ENCODE data around the gene PHTF2. TPM values are rescaled to one million over a fixed set of nuclear protein-coding genes. Genes with fewer than 3 reads are reported as not detected.
"Not testable (repeated sequence)": the region's sequence is repeated elsewhere in the genome, so short reads cannot be mapped to it uniquely, and the experiment has no call there.

PHTF2 gene
- total and polyA plus RNA-seq, 9 donors: 7.0 to 22.2 (median 12.7) TPM

- TF ChIP-seq POLR2A (IDR thresholded peaks at IDR 0.05) (no peak), CTCF (IDR thresholded peaks at IDR 0.05) (no peak), EP300 (IDR thresholded peaks at IDR 0.05) (no peak)
- Histone ChIP-seq H3K4me3 (no peak overlapping the region), H3K9me3 (no peaks in the 10 kb centered on the region), H3K4me1 (ENCODE audit: insufficient read depth) (no peaks in the 10 kb centered on the region), H3K27me3 (no peaks in the 10 kb centered on the region), H3K36me3 (no peaks in the 10 kb centered on the region), H3K27ac (no peak overlapping the region)
- DNase-seq: no peak
- 95 to 98% (median 96%) methylated on average over 3 of the region's 3 CpGs for whole genome bisulfite sequencing, 3 donors
- intact Hi-C loops (cut with DNase I): no loop called here
Observed at GRCh38 chr7:77993838-77994237, 195.3 kb downstream of the PHTF2 start.

- no peaks in the 10 kb centered on the region for H3K9me3 ChIP-seq
- H3K27me3 ChIP-seq: no peaks in the 10 kb centered on the region
- no peaks in the 10 kb centered on the region for H3K4me1 ChIP-seq (ENCODE audit: insufficient read depth)
- TF ChIP-seq POLR2A (IDR thresholded peaks at IDR 0.05): no peak
- TF ChIP-seq CTCF (IDR thresholded peaks at IDR 0.05): no peak
- TF ChIP-seq EP300 (IDR thresholded peaks at IDR 0.05): no peak
- no peak for DNase-seq
- 66 to 74% (median 72%) methylated on average over 6 of the region's 6 CpGs for WGBS, 3 donors
- no peaks in the 10 kb centered on the region for H3K36me3 ChIP-seq
- no peak overlapping the region for H3K27ac ChIP-seq
- intact Hi-C loops (cut with DNase I): no loop called here
- H3K4me3 ChIP-seq: no peak overlapping the region
Observed at GRCh38 chr7:77995717-77996116, 197.1 kb downstream of the PHTF2 start.

- H3K9me3 ChIP-seq; DNase-seq; H3K27me3 ChIP-seq; H3K36me3 ChIP-seq; H3K4me1 ChIP-seq (ENCODE audit: insufficient read depth); H3K4me3 ChIP-seq; H3K27ac ChIP-seq; intact Hi-C loops (cut with DNase I): not testable (repeated sequence)
- 78 to 87% (median 84%) methylated on average over 3 of the region's 3 CpGs for WGBS, 3 donors
Observed at GRCh38 chr7:77999168-77999567, 200.6 kb downstream of the PHTF2 start.

GRCh38 chr7:78002021-78002420, 203.4 kb downstream of the PHTF2 start:
- Histone ChIP-seq H3K27ac (no peak overlapping the region), H3K9me3 (no peaks in the 10 kb centered on the region), H3K27me3 (no peaks in the 10 kb centered on the region), H3K4me1 (ENCODE audit: insufficient read depth) (no peaks in the 10 kb centered on the region), H3K4me3 (no peak overlapping the region), H3K36me3 (no peaks in the 10 kb centered on the region)
- intact Hi-C loops (cut with DNase I): no loop called here
- TF ChIP-seq EP300 (IDR thresholded peaks at IDR 0.05) (no peak), CTCF (IDR thresholded peaks at IDR 0.05) (no peak), POLR2A (IDR thresholded peaks at IDR 0.05) (no peak)
- WGBS, 3 donors: 49 to 62% (median 53%) methylated on average over 3 of the region's 3 CpGs
- no peak for DNase-seq

GRCh38 chr7:78002715-78003114, 204.1 kb downstream of the PHTF2 start:
- no peak overlapping the region for H3K27ac ChIP-seq
- no peaks in the 10 kb centered on the region for H3K36me3 ChIP-seq
- H3K27me3 ChIP-seq: no peaks in the 10 kb centered on the region
- no peak for TF ChIP-seq CTCF (IDR thresholded peaks at IDR 0.05)
- no peak for TF ChIP-seq POLR2A (IDR thresholded peaks at IDR 0.05)
- no peak for TF ChIP-seq EP300 (IDR thresholded peaks at IDR 0.05)
- no peak overlapping the region for H3K4me3 ChIP-seq
- DNase-seq: no peak
- WGBS, 3 donors: 90 to 94% (median 91%) methylated on average over 4 of the region's 4 CpGs
- H3K9me3 ChIP-seq: no peaks in the 10 kb centered on the region
- intact Hi-C loops (cut with DNase I): no loop called here
- H3K4me1 ChIP-seq (ENCODE audit: insufficient read depth): no peaks in the 10 kb centered on the region

All from ovary (tissue), 9 donors.